SK-N-SH (cell line): ENCODE results near the gene THSD4. TPM values are rescaled to one million over a fixed set of nuclear protein-coding genes. Genes with fewer than 3 reads are reported as not detected.

ENCODE experiments used
- CTCF ChIA-PET: fragments of 300-600, 350-600 bp; formaldehyde crosslinking; extraction: SDS; loops from one replicate; lab custom pipeline; 2021; lab: Yijun Ruan, JAX
- POLR2A ChIA-PET: fragments of 350-600 bp; sonication (Branson Sonifier 250); formaldehyde crosslinking; extraction: SDS; loops from one replicate; lab custom pipeline; 2020; ENCODE audit warnings: antibody characterized with exemption, inconsistent platforms; lab: Yijun Ruan, JAX
- DNase-seq: peaks from one replicate; pipeline ENCODE4 v3.0.0; 2012
- H2AFZ ChIP-seq: fragments of 200-600 bp; sonication (generic); 2 replicates; pipeline ENCODE4 v1.8.1; 2016; ENCODE audit warnings: antibody characterized with exemption, mild to moderate bottlenecking, low read depth
- H3F3A ChIP-seq: fragments of 200-600 bp; sonication (generic); replicated peaks from 2 replicates; pipeline ENCODE3; 2016; ENCODE audit warnings: antibody characterized with exemption, mild to moderate bottlenecking; ENCODE audit not compliant: insufficient read depth
- H3K27ac ChIP-seq, 2 experiments: fragments of 200-500 bp in 1 of 2; fragments of 200-600 bp in 1 of 2; sonication (Bioruptor generic) in 1 of 2; sonication (generic), shearing (Covaris generic) in 1 of 2; 2 replicates each; pipeline versions ENCODE4 v1.5.1 to v1.6.1; 2014 to 2016; ENCODE audit warnings: low read depth in 2 of 2, inconsistent platforms in 1 of 2, low read length in 1 of 2, mild to moderate bottlenecking in 1 of 2, mixed read lengths in 1 of 2
- H3K27me3 ChIP-seq: fragments of 200-600 bp; sonication (generic), shearing (Covaris generic); 2 replicates; pipeline ENCODE4 v1.6.1; 2016; ENCODE audit warnings: mixed run types; ENCODE audit not compliant: insufficient read depth
- H3K36me3 ChIP-seq, 2 experiments: fragments of 200-500 bp in 1 of 2; fragments of 200-600 bp in 1 of 2; sonication (Bioruptor generic) in 1 of 2; sonication (generic) in 1 of 2; replicated peaks in 1 of 2; 2 replicates each; pipeline versions ENCODE3 to v1.5.1; 2014 to 2016; ENCODE audit warnings: low read length in 1 of 2, mild to moderate bottlenecking in 1 of 2; ENCODE audit not compliant: insufficient read depth in 2 of 2, control insufficient read depth in 1 of 2
- H3K4me1 ChIP-seq, 2 experiments: fragments of 200-500 bp in 1 of 2; fragments of 200-600 bp in 1 of 2; sonication (Bioruptor generic) in 1 of 2; sonication (generic), shearing (Covaris generic) in 1 of 2; 2 replicates each; pipeline versions ENCODE4 v1.5.1 to v1.6.1; 2014 to 2016; ENCODE audit warnings: low read depth in 1 of 2, low read length in 1 of 2, mixed run types in 1 of 2; ENCODE audit not compliant: insufficient read depth in 2 of 2, control insufficient read depth in 1 of 2
- H3K4me2 ChIP-seq: fragments of 200-600 bp; sonication (generic), shearing (Covaris generic); 2 replicates; pipeline ENCODE4 v1.6.1; 2017; ENCODE audit warnings: mixed run types
- H3K4me3 ChIP-seq, 2 experiments: fragments of 200-500 bp in 1 of 2; fragments of 200-600 bp in 1 of 2; sonication (Bioruptor generic) in 1 of 2; sonication (generic), shearing (Covaris generic) in 1 of 2; 2 replicates each; pipeline versions ENCODE4 v1.5.1 to v1.8.1; 2014 to 2016; ENCODE audit warnings: low read depth in 2 of 2, inconsistent platforms in 1 of 2, low read length in 1 of 2, mild to moderate bottlenecking in 1 of 2, mixed read lengths in 1 of 2, moderate library complexity in 1 of 2
- H3K79me2 ChIP-seq: fragments of 200-600 bp; sonication (generic); 2 replicates; pipeline ENCODE4 v1.8.1; 2017; ENCODE audit warnings: mild to moderate bottlenecking; ENCODE audit not compliant: insufficient read depth
- H3K9ac ChIP-seq: fragments of 200-600 bp; sonication (generic); 2 replicates; pipeline ENCODE4 v1.6.1; 2017; ENCODE audit warnings: mixed run types
- H3K9me2 ChIP-seq: fragments of 200-600 bp; sonication (generic); 2 replicates; pipeline ENCODE4 v1.6.1; 2017; ENCODE audit warnings: mixed run types
- H3K9me3 ChIP-seq: fragments of 200-600 bp; sonication (generic); 2 replicates; pipeline ENCODE4 v1.6.1; 2017; ENCODE audit warnings: mixed run types, mild to moderate bottlenecking, moderate library complexity
- H4K20me1 ChIP-seq: fragments of 200-600 bp; sonication (generic); 2 replicates; pipeline ENCODE4 v1.6.1; 2017; ENCODE audit warnings: mild to moderate bottlenecking, mixed run types; ENCODE audit not compliant: insufficient read depth
- ELF1 ChIP-seq: IDR thresholded peaks from 2 replicates; pipeline ENCODE4 v1.4.0; 2012
- EP300 ChIP-seq, 2 experiments: IDR thresholded peaks; 2 replicates each; pipeline versions ENCODE4 v1.4.0 to v1.6.1; 2012; ENCODE audit warnings: borderline replicate concordance in 1 of 2, low read depth in 1 of 2, low read length in 1 of 2
- FOXM1 ChIP-seq: IDR thresholded peaks from 2 replicates; pipeline ENCODE4 v1.4.0; 2012; ENCODE audit warnings: low read depth, mild to moderate bottlenecking
- GATA2 ChIP-seq: sonication (generic); formaldehyde crosslinking; IDR thresholded peaks from 2 replicates; pipeline ENCODE4 v1.5.0; 2020; ENCODE audit warnings: mild to moderate bottlenecking, missing genetic modification reagents
- IRF3 ChIP-seq: fragments of 150-350 bp; IDR thresholded peaks from 2 replicates; pipeline ENCODE4 v1.6.1; 2016; ENCODE audit warnings: mild to moderate bottlenecking, low read depth, low read length
- MXI1 ChIP-seq: IDR thresholded peaks from 2 replicates; pipeline ENCODE4 v1.6.1; 2012; ENCODE audit warnings: mild to moderate bottlenecking, low read depth, low read length, improper control_type of control experiment
- NRF1 ChIP-seq: IDR thresholded peaks from 2 replicates; pipeline ENCODE4 v1.6.1; 2012; ENCODE audit warnings: low read depth, mild to moderate bottlenecking, low read length
- POLR2AphosphoS5 ChIP-seq: IDR thresholded peaks from 2 replicates; pipeline ENCODE4 v1.6.1; 2012; ENCODE audit warnings: low read depth, low read length
- REST ChIP-seq: IDR thresholded peaks from 2 replicates; pipeline ENCODE4 v1.6.1; 2012; ENCODE audit warnings: mild to moderate bottlenecking, low read depth, low read length, moderate library complexity
- RXRA ChIP-seq: IDR thresholded peaks from 2 replicates; pipeline ENCODE4 v1.4.0; 2012; ENCODE audit warnings: low read depth, mild to moderate bottlenecking, borderline replicate concordance
- TCF12 ChIP-seq: IDR thresholded peaks from 2 replicates; pipeline ENCODE4 v1.4.0; 2012
- USF1 ChIP-seq: IDR thresholded peaks from 2 replicates; pipeline ENCODE4 v1.4.0; 2012; ENCODE audit warnings: low read depth, borderline replicate concordance
- YY1 ChIP-seq: IDR thresholded peaks from 2 replicates; pipeline ENCODE4 v1.4.0; 2012; ENCODE audit warnings: low read depth, mild to moderate bottlenecking
- WGBS: methylation state at CpG from one replicate; pipeline ENCODE4 v1.1.6; 2017; ENCODE audit warnings: low lambda C conversion rate; 5-methylcytosine and 5-hydroxymethylcytosine counted together
- polyA plus RNA-seq, 3 experiments: library from polyadenylated mRNA; depleted of rRNA; stranded (reverse); fragments of >200 nt; gene quantifications; 2 replicates each; pipeline ENCODE4 v1.2.3, GENCODE V29; 2012
- TF ChIP-seq, protein P1 (sequence below): IDR thresholded peaks from 2 replicates; pipeline ENCODE4; 2012
- TF ChIP-seq, protein P2 (sequence below): IDR thresholded peaks from 2 replicates; pipeline ENCODE4 v1.4.0; 2012; ENCODE audit warnings: low read depth, borderline replicate concordance

The THSD4 gene
- polyA plus RNA-seq, 1 of the 3 experiments (the other 2 are of a cell fraction), result 79.1 TPM

DNA sequence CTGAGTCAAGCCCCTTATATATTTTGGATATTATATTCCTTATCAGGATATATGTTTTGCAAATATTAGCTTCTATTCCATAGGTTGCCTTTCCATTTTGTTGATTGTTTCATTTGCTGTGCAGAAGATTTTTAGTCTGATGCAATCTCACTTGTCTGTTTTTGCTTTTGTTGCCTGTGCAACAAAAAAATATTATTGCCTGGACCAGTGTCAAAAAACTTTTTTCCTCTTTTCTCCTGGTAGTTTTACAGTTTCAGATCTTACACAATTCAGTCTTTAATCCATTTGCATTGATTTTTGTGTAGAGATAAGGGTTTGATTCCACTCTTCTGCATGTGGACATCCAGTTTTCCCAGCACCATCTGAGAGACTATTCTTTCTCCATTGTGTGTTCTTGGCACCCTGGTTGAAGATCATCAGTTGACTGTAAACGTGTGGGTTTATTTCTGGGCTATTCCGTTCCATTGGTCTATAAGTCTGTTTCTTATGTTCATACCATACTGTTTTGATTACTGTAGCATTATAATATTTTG, 466.2 kb downstream of the THSD4 start (continued):
- TF ChIP-seq RXRA (no peak), NRF1 (no peak)
- TF ChIP-seq, all 33 proteins: peak for 0

DNA sequence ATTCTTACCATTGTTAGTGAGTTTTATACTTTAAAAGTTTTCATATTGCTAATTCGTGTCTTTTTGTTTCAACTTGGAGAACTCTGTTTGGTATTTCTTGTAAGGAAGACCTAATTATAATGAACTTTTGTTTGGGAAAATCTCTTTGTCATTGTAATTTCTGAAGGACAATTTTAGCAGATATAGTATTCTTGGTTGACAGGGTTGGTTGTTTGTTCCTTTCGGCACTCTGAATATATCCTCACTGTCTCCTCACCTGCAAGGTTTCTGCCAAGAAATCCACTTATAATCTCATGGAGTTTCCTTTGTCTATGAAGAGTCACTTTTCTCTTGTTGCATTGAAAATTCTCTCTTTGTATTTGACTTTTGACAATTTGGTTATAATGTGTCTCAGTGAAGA, 469.9 kb downstream of the THSD4 start:
- peaks cover 17% of the 10 kb centered on the region; the same call in 1 of the 2 replicates for H3K9me3 ChIP-seq
- no peaks in the 10 kb centered on the region for H4K20me1 ChIP-seq
- no peak overlapping the region for H3K27ac ChIP-seq
- peaks cover 22% of the 10 kb centered on the region for H3F3A ChIP-seq
- H3K9ac ChIP-seq, result no peak overlapping the region
- no peak for DNase-seq
- CTCF ChIA-PET, result interaction anchor here (1.1 kb wide), 1 partner anchor 10 kb away, joined by 4 read pairs; no protein-coding TSS in a partner anchor
- H3K4me1 ChIP-seq, result no peaks in the 10 kb centered on the region
- no peaks in the 10 kb centered on the region for H3K9me2 ChIP-seq
- POLR2A ChIA-PET, result no interaction called here
- no peaks in the 10 kb centered on the region for H3K79me2 ChIP-seq
- H3K36me3 ChIP-seq, result no peaks in the 10 kb centered on the region
- H3K4me3 ChIP-seq, result no peak overlapping the region
- WGBS, result 56% methylated on average over 2 of the region's 2 CpGs
- H3K27me3 ChIP-seq, result no peaks in the 10 kb centered on the region
- no peak overlapping the region for H2AFZ ChIP-seq
- TF ChIP-seq EP300 (IDR thresholded peaks at IDR 0.05; ENCODE audit: borderline replicate concordance in 1 of 2, low read depth in 1 of 2, low read length in 1 of 2) (no peak), ELF1 (no peak), YY1 (no peak), USF1 (no peak), REST (no peak), FOXM1 (no peak)
- H3K4me2 ChIP-seq, result no peak overlapping the region

- Histone ChIP-seq H3K79me2 (no peaks in the 10 kb centered on the region), H3K9me2 (no peaks in the 10 kb centered on the region), H3K27ac (no peak overlapping the region), H3K4me3 (no peak overlapping the region), H3K27me3 (no peaks in the 10 kb centered on the region), H3F3A (peaks cover 10% of the 10 kb centered on the region), H3K9ac (no peak overlapping the region), H3K4me1 (no peaks in the 10 kb centered on the region), H3K36me3 (no peaks in the 10 kb centered on the region), H2AFZ (no peak overlapping the region), H3K4me2 (no peak overlapping the region), H3K9me3 (peaks cover 17% of the 10 kb centered on the region; the same call in 1 of the 2 replicates), H4K20me1 (no peaks in the 10 kb centered on the region)
- DNase-seq, result no peak
- 62% methylated on average over 2 of the region's 2 CpGs for WGBS
- ChIA-PET CTCF (interaction anchor here (1.1 to 1.3 kb wide), 2 partner anchors 11 to 144 kb away, joined by 4 read pairs; no protein-coding TSS in a partner anchor), POLR2A (no interaction called here)
- TF ChIP-seq MXI1, result no peak
- TF ChIP-seq IRF3, result no peak
- TF ChIP-seq POLR2AphosphoS5, result no peak
- TF ChIP-seq, protein P1, sequence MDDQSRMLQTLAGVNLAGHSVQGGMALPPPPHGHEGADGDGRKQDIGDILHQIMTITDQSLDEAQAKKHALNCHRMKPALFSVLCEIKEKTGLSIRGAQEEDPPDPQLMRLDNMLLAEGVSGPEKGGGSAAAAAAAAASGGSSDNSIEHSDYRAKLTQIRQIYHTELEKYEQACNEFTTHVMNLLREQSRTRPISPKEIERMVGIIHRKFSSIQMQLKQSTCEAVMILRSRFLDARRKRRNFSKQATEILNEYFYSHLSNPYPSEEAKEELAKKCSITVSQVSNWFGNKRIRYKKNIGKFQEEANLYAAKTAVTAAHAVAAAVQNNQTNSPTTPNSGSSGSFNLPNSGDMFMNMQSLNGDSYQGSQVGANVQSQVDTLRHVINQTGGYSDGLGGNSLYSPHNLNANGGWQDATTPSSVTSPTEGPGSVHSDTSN, result no peak
- TF ChIP-seq, protein P2, sequence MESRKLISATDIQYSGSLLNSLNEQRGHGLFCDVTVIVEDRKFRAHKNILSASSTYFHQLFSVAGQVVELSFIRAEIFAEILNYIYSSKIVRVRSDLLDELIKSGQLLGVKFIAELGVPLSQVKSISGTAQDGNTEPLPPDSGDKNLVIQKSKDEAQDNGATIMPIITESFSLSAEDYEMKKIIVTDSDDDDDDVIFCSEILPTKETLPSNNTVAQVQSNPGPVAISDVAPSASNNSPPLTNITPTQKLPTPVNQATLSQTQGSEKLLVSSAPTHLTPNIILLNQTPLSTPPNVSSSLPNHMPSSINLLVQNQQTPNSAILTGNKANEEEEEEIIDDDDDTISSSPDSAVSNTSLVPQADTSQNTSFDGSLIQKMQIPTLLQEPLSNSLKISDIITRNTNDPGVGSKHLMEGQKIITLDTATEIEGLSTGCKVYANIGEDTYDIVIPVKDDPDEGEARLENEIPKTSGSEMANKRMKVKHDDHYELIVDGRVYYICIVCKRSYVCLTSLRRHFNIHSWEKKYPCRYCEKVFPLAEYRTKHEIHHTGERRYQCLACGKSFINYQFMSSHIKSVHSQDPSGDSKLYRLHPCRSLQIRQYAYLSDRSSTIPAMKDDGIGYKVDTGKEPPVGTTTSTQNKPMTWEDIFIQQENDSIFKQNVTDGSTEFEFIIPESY, result no peak
- no peak for TF ChIP-seq ELF1
- no peak for TF ChIP-seq USF1
- no peak for TF ChIP-seq TCF12
- no peak for TF ChIP-seq GATA2 (CRISPR knock-in tag)
Observed at GRCh38 chr15:71586463-71586862, 471.2 kb downstream of the THSD4 start.
